HS-27A (cell line): ENCODE measurements around the gene TTN.
A peak's percentile ranks its signal among the peaks of the same experiment; 100 is the strongest.

Source experiments
- DNase-seq: peaks from one replicate; pipeline ENCODE4 v3.0.0-alpha.2; 2012; ENCODE audit warnings: low read depth, missing footprints

TTN gene

DNA sequence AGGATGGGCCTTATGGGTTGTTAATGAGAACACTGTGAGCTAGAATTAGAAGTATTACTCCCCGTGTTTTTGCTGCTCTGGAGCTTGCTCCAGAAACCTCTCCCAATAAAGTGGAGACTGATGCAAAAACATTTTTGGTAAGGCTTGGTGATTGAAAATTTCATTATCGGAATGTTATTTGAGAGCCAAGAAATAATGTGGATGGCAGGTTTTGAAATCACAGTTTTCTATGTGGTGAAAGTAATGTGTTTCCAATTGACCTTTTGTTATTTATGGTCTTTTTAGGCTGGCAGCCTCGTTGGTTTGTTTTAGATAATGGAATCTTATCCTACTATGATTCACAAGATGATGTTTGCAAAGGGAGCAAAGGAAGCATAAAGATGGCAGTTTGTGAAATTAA is 321.9 kb downstream of the TTN start:
- DNase-seq: no peak

DNA sequence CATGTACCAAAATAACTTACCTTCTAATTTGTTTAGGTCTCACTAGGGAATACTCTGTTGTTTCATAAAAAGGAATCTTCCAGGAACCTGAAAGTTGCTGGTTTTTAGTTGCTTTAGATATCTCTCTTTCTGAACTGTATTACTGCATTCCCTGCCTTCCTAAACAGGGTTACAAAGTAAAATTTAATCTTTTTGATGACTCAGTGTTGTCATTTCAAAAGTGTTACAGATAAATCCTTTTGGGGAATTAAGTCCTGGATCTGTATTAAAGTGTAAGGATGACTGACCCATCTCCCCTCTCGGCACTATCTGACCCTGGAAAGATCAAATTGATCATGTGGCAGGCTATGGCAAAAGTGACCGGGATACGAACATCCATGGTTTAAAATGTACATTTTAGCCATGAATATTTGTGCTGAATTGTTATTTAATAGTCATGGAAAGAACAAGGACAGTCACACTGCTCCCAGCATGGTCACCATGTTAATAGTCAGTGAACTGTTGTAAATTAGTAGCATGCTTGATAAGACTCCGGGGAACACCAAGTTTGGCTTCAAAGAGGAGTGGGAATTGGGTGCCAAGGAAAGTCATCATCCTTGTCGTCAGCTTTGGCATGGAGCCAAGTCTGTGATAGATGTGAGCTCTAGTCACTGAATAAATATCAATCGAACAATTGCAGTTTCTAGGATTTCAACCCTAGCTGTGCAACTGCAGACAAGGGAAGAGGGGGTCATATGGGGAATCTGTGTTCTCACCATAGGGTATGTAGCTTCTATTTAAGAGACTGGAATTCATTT is 322.8 kb downstream of the TTN start:
- DNase-seq: no peak

DNA sequence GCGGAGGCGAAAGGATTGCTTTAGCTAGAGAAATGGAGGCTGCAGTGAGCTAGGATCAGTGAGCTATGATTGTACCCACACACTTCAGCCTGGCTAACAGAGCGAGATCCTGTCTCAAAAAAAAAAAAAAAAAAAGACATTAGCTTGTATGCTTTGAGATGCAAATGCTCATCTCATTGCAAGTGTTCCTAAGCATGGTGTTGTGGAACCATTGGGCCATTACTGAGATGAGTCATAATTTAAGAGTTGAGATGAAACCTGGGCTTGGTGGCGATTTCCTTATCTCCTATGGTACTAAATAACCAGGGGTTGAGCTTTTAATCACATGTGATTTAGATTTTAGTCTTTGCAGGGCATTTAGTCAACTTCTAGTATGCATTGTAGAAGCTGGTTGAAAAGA is 324.8 kb downstream of the TTN start:
- no peak for DNase-seq

DNA sequence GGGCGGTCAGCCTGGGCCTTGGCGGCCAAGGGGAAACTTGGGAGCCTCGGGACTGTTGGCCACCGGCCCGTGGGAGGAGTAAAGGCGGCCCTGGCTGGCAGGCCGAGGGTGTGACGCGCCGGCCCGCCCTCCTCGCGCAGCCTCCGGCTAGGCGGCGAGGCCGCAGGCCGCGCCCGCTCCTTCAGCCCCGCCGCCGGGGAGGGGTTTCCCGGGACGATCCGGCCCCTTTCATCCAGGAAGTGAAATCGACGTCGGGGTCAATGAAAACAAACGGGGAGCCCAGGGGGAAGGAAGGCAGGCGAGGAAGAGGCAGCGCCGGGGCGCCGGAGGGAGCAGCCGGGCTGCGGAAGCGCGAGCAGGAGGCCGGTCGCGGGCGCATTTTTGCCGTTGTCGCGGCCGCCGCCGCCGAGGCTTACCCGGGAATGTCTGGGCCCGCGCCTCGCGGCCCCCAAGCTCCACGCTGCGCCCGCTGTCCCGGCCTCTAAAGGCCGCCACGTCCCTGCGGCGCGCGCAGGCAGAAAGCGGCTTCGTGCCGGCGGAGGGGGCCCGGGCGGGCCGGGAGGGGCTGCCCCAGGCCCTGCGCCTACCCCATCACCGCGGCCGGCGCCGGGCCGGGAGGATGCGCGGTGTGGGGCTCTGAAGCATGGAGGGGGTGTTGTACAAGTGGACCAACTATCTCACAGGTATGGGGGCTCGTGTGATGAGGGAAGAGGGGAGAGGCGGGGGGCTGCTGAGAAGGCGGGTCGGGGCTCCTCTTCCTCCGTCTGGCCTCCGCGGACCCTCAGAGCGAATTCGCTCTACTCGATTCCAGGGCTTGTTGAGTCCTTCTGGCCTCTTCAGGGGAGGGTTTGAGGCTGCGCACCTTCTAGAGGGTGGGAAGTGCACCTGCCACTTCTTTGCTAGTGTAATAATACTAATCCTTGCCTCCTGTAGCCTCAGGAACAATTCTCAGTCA is 326.7 kb downstream of the TTN start, which contains the start of gene PLEKHA3:
Gene PLEKHA3 (plus strand): TSS at position 231 of the 955 bp plus-strand sequence. CDS start 413 bp downstream, at position 644.
- DNase-seq: peak; percentile 67

DNA sequence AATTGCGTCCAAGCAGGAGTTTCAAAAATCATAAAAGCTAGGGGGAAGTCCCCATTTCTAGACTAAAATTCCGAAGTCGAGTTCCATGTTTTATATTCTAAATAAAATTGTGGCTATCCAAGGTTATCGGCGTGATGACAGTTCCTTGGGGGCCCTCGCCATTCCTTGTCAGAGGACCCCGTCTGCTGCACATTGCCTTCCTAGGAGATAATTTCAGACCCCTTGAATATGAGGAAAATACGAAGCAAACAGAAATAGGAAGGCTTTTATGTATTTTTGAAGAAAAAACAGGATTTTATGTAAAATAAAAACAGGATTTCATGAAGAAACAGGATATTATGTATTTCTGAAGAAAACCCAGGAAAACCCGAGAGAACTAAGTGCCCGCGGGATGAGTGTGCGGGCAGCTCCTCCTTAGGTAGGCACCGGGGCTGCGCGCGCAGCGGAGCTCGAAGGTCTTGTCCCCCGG is 327.4 kb downstream of the TTN start:
- no peak for DNase-seq

DNA sequence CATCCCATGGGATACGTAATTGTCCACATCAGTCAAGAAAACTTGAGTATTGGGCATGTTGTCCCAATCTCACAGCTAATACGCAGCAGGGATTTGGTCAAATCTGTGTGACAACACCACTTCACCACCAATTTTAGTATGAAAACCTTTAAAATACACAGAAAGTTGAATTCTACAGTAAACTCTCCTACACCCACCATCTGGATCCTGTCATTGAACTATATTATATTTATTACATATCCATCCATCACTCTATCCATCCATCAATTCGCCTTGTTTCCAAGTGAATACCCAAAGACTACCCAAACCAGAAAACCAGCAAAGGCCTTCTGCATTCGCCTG is 328.0 kb downstream of the TTN start:
- no peak for DNase-seq

DNA sequence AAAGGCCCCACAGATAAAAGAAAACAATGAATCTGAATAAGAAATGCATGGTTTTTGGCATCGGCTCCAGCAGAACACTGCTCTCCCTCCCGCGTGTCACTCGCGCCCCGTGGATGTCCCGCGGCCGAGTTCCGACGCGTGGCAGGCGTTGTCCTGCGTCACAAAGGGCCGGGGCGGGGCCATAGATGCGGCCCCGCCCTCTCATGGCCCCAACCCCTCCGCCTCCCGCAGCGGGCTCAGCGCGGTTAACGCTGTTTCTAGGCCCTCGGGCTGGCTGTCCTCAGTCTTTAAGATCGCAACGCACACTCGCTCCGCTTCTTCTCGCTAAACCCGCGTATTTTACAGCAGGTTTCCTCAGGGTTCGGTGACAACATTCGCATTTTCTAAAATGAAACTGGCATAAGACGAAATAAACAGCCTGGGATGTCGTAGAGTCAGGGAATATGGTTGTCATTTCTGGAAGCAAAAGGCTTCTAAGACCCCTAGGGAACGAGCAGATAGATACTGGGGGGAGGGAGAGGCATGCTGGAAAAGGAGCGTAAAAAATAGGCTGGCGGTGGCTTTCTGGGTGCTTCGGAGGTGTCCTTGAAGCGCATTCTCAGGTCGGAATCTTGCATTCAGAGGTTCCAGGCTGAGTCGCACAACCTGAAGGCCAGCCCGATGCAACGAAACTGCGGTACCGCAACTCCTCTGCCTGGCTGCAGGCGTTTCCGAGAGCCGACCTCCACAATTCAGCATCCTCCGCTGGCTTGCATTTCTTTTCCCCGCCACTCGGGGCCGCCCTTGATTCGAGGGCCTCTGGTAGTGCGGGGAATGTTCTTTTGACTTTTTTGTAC is 328.6 kb downstream of the TTN start, which contains the start of gene FKBP7:
Gene FKBP7 (minus strand): TSS at position 162 of the 836 bp plus-strand sequence. CDS start 101 bp downstream, at position 61.
- DNase-seq: no peak

DNA sequence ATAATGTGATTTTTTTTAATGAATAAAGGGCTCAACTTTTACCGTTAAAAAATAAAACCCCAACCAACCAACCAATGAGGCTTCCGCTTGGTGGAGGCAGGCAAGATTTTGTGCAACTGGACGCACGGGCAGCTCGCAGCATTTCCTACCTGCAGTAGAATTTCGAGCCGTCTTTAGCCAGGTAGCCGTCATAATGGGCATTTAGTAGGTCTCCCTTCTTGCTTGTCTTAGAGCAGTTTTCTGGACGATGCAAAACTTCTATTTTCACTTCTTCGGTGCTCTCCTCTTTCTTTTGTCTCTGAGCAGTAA is 329.1 kb downstream of the TTN start:
- no peak for DNase-seq

DNA sequence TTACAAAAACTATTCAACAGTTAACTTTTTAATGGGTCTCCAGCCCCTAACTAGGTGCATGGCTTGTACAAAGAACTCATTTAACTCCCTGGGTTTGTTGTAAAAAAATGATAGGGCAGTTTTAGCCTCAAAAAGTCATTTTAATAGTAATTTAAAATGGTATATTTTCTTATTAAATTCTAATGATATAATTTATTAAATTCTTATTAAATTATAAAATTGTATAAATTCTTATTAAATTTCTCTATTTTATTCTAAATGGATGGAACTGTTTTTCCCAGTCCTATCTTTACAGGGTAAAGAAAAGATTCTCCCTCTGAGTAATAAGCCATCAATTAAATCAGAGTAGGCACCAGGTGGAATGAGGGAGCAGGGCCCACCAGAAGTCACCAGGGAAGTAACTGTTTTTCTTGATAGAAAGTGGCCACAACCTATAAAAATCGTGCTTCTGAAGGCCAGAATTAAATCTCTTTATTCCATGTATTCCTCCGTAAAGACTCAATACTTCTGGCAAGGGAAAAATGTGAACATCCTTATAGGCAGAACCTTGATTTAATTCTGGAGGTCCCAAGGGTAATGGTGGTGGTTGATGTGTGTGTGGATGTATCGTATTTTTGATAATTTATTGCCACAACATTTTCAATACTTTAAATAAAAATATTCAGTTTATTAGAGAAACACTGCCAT is 329.6 kb downstream of the TTN start:
- no peak for DNase-seq

DNA sequence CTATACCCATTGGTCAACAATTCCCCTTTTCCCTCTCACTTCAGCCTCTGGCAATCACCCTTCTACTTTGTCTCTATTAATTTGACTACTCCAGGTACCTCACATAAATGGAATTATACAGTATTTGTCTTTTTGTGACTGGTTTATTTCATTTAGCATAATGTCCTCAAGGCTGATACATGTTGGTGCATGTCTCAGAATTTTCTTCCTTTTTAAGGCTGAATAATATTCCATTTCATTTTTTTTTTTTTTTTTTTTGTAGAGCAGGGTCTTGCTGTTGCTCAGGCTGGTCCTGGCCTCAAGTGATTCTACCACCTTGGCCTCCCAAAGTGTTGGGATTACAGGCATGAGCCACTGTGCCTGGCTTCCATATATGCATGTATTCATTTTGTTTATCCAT is 330.7 kb downstream of the TTN start:
- no peak for DNase-seq
